HCT116 (cell line): ENCODE measurements around the gene OR10X1.

ENCODE experiments used
- CEBPB ChIP-seq: IDR thresholded peaks from 2 replicates; pipeline ENCODE4 v1.6.1; 2012; ENCODE audit warnings: low read depth
- CTCF ChIP-seq, 3 experiments: fragments of 200-600 bp in 1 of 3; sonication (generic) in 1 of 3; IDR thresholded peaks in 2 of 3; conservative IDR thresholded peaks in 1 of 3; 2 replicates each; pipeline ENCODE4 v1.5.1; 2012 to 2017; ENCODE audit warnings: low read depth in 2 of 3, low read length in 2 of 3, antibody characterized with exemption in 1 of 3, borderline replicate concordance in 1 of 3, control low read depth in 1 of 3, mild to moderate bottlenecking in 1 of 3, mixed read lengths in 1 of 3, mixed run types in 1 of 3, moderate library complexity in 1 of 3; ENCODE audit not compliant: insufficient read depth in 1 of 3
- POLR2AphosphoS5 ChIP-seq: IDR thresholded peaks from 2 replicates; pipeline ENCODE4 v1.6.1; 2011; ENCODE audit warnings: mild to moderate bottlenecking, low read depth, low read length, moderate library complexity
- TCF7L2 ChIP-seq: IDR thresholded peaks from 2 replicates; pipeline ENCODE4 v1.7.0; 2011; ENCODE audit warnings: borderline replicate concordance, inconsistent platforms; ENCODE audit not compliant: insufficient read depth, insufficient read length; ENCODE audit errors: extremely low read depth
- TF ChIP-seq, protein P1 (sequence below): IDR thresholded peaks from 2 replicates; pipeline ENCODE4 v1.6.1; 2012; ENCODE audit warnings: low read depth

- no peak for TF ChIP-seq CTCF (IDR thresholded peaks at IDR 0.05 in 2 of 3, conservative IDR thresholded peaks at IDR 0.05 in 1 of 3; ENCODE audit: borderline replicate concordance in 1 of 3, insufficient read depth in 1 of 3, low read depth in 2 of 3, low read length in 2 of 3)
- TF ChIP-seq, protein P1, sequence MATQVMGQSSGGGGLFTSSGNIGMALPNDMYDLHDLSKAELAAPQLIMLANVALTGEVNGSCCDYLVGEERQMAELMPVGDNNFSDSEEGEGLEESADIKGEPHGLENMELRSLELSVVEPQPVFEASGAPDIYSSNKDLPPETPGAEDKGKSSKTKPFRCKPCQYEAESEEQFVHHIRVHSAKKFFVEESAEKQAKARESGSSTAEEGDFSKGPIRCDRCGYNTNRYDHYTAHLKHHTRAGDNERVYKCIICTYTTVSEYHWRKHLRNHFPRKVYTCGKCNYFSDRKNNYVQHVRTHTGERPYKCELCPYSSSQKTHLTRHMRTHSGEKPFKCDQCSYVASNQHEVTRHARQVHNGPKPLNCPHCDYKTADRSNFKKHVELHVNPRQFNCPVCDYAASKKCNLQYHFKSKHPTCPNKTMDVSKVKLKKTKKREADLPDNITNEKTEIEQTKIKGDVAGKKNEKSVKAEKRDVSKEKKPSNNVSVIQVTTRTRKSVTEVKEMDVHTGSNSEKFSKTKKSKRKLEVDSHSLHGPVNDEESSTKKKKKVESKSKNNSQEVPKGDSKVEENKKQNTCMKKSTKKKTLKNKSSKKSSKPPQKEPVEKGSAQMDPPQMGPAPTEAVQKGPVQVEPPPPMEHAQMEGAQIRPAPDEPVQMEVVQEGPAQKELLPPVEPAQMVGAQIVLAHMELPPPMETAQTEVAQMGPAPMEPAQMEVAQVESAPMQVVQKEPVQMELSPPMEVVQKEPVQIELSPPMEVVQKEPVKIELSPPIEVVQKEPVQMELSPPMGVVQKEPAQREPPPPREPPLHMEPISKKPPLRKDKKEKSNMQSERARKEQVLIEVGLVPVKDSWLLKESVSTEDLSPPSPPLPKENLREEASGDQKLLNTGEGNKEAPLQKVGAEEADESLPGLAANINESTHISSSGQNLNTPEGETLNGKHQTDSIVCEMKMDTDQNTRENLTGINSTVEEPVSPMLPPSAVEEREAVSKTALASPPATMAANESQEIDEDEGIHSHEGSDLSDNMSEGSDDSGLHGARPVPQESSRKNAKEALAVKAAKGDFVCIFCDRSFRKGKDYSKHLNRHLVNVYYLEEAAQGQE, result no peak
- TF ChIP-seq TCF7L2, result no peak
- no peak for TF ChIP-seq CEBPB
- no peak for TF ChIP-seq POLR2AphosphoS5
Observed at GRCh38 chr1:158537609-158538008, 42.1 kb downstream of the OR10X1 start.
